H1 (cell line): ENCODE data around the gene GTF2A1. TPM values are rescaled to one million over a fixed set of nuclear protein-coding genes. Genes with fewer than 3 reads are reported as not detected.

Experiments
- CTBP2 ChIP-seq: IDR thresholded peaks from 2 replicates; pipeline ENCODE4 v1.7.0; 2011; ENCODE audit warnings: borderline replicate concordance, mild to moderate bottlenecking, moderate library complexity, mixed read lengths, low read length; ENCODE audit not compliant: insufficient read depth, insufficient read length
- EP300 ChIP-seq, 2 experiments: IDR thresholded peaks; 1 replicate in 1 of 2; 2 replicates in 1 of 2; pipeline ENCODE4 v1.6.1; 2011 to 2012; ENCODE audit warnings: low read depth in 2 of 2, low read length in 2 of 2, mild to moderate bottlenecking in 2 of 2, borderline replicate concordance in 1 of 2, inconsistent platforms in 1 of 2, moderate library complexity in 1 of 2
- POLR2AphosphoS5 ChIP-seq: IDR thresholded peaks from 2 replicates; pipeline ENCODE4 v1.6.1; 2011; ENCODE audit warnings: low read depth, low read length
- polyA plus RNA-seq, 7 experiments: library from polyadenylated mRNA; depleted of rRNA in 3 of 7; stranded (reverse) in 5 of 7; unstranded in 2 of 7; fragments of >200 nt in 5 of 7; fragments of 200-250 nt in 2 of 7; gene quantifications; 1 replicate in 5 of 7; 2 replicates in 1 of 7; 4 replicates in 1 of 7; pipeline versions ENCODE4 v1.2.1 to v1.2.3, GENCODE V29; 2011 to 2013; ENCODE audit warnings: missing spikeins in 2 of 7, mixed read lengths in 2 of 7
- total RNA-seq: library from RNA; stranded (reverse); fragmentation: NEBNext Ultra II Directional; extraction: Animal tissue kit (Norgen Biotek cat#: 25700); gene quantifications from 2 replicates; pipeline ENCODE4 v1.2.1, GENCODE V29; 2021

The GTF2A1 gene
- total and polyA plus RNA-seq, 2 of the 8 experiments (the other 6 are each of a cell fraction or from before 2014, with no cell fraction given), result 24.1 to 57.8 TPM

- TF ChIP-seq CTBP2 (no peak), EP300 (IDR thresholded peaks at IDR 0.05; ENCODE audit: borderline replicate concordance in 1 of 2, low read depth in 2 of 2, low read length in 2 of 2) (no peak), POLR2AphosphoS5 (no peak)
These were observed 79.3 kb downstream of the GTF2A1 start (continued) for GRCh38 chr14:81141426-81141825.
